SIG-M5 (cell line): ENCODE results near the gene RAB7A.
A peak's percentile ranks its signal among the peaks of the same experiment; 100 is the strongest.

ENCODE experiments used
- DNase-seq: peaks from one replicate; lab custom pipeline; 2025; lab: John Stamatoyannopoulos, UW

RAB7A gene

GRCh38 chr3:128726023-128727016 is at the start of gene RAB7A:
Gene RAB7A, plus strand, starts transcription at chr3:128726183. Its CDS starts 69,185 bp downstream, at chr3:128795368.
- peak; percentile 94 for DNase-seq

GRCh38 chr3:128679338-128679737 is 46.6 kb upstream of the RAB7A start:
- DNase-seq: no peak

GRCh38 chr3:128680603-128681368 is 45.2 kb upstream of the RAB7A start:
- DNase-seq: peak; percentile 90

- no peak for DNase-seq
These were observed 44.6 kb upstream of the RAB7A start for GRCh38 chr3:128681369-128681829.

- no peak for DNase-seq
These were observed 42.0 kb upstream of the RAB7A start for GRCh38 chr3:128683957-128684356.

GRCh38 chr3:128684986-128685726 is 40.8 kb upstream of the RAB7A start:
- no peak for DNase-seq

GRCh38 chr3:128686465-128686864 is 39.5 kb upstream of the RAB7A start:
- no peak for DNase-seq

- no peak for DNase-seq
These were observed 36.9 kb upstream of the RAB7A start for GRCh38 chr3:128689060-128689459.

- no peak for DNase-seq
These were observed 32.3 kb upstream of the RAB7A start for GRCh38 chr3:128693696-128694095.

GRCh38 chr3:128697341-128697740 is 28.6 kb upstream of the RAB7A start:
- DNase-seq: no peak

- DNase-seq: no peak
These were observed 27.6 kb upstream of the RAB7A start for GRCh38 chr3:128698211-128699047.

- no peak for DNase-seq
These were observed 24.4 kb upstream of the RAB7A start for GRCh38 chr3:128701342-128702212.

- no peak for DNase-seq
These were observed 23.6 kb upstream of the RAB7A start for GRCh38 chr3:128702391-128702790.

- no peak for DNase-seq
These were observed 22.4 kb upstream of the RAB7A start for GRCh38 chr3:128703561-128703960.

- DNase-seq: no peak
These were observed 19.8 kb upstream of the RAB7A start for GRCh38 chr3:128706086-128706615.

GRCh38 chr3:128707928-128708494 is 18.0 kb upstream of the RAB7A start:
- DNase-seq: no peak

- no peak for DNase-seq
These were observed 16.9 kb upstream of the RAB7A start for GRCh38 chr3:128709038-128709437.

- DNase-seq: no peak
These were observed 16.3 kb upstream of the RAB7A start for GRCh38 chr3:128709506-128710210.
